Endothelial cell of umbilical vein (primary cell): ENCODE measurements around the gene OSBPL8. TPM values are rescaled to one million over a fixed set of nuclear protein-coding genes. Genes with fewer than 3 reads are reported as not detected.

Source experiments
- BruUV-seq: library from RNA; stranded (reverse); fragments of 400-500 nt; replicated peaks from 2 replicates; lab custom pipeline; 2021; lab: Mats Ljungman, UMichigan
- CTCF ChIA-PET: fragments of 300-600, 350-600 bp; sonication (Branson Sonifier 250); formaldehyde crosslinking; loops from one replicate; lab custom pipeline; 2021; ENCODE audit warnings: antibody characterized with exemption, inconsistent platforms; lab: Charles Lee
- POLR2A ChIA-PET: fragments of 300-600, 350-600 bp; sonication (Branson Sonifier 250); formaldehyde crosslinking; loops from one replicate; lab custom pipeline; 2021; ENCODE audit warnings: antibody characterized with exemption, inconsistent platforms; lab: Charles Lee
- DNase-seq: peaks from one replicate; pipeline ENCODE4 v3.0.0-alpha.2; 2011; ENCODE audit warnings: low read depth, low spot score
- FAIRE-seq: peaks from 2 replicates; lab custom pipeline; 2011; peaks lifted over from hg19 to GRCh38; lab: Jason Lieb, UNC
- H2AFZ ChIP-seq: 2 replicates; pipeline ENCODE4 v1.6.0; 2012; ENCODE audit warnings: low read depth, low read length, control low read depth, inconsistent platforms
- H3K27ac ChIP-seq: 2 replicates; pipeline ENCODE4 v1.5.1; 2011; ENCODE audit warnings: low read depth, mild to moderate bottlenecking, control low read depth, low read length, moderate library complexity; ENCODE audit not compliant: insufficient read depth
- H3K27me3 ChIP-seq, 2 experiments: 2 replicates each; pipeline versions ENCODE4 v1.6.0 to v1.6.1; 2011; ENCODE audit warnings: low read length in 2 of 2, mixed read lengths in 1 of 2; ENCODE audit not compliant: control insufficient read depth in 2 of 2, insufficient read depth in 2 of 2
- H3K36me3 ChIP-seq, 2 experiments: 2 replicates in 1 of 2; 3 replicates in 1 of 2; pipeline ENCODE4 v1.5.1; 2011; ENCODE audit warnings: low read length in 2 of 2, mild to moderate bottlenecking in 1 of 2, moderate library complexity in 1 of 2; ENCODE audit not compliant: control insufficient read depth in 2 of 2, insufficient read depth in 2 of 2; ENCODE audit errors: extremely low read depth in 1 of 2
- H3K4me1 ChIP-seq: 3 replicates; pipeline ENCODE4 v1.5.1; 2011; ENCODE audit warnings: mild to moderate bottlenecking, low read length; ENCODE audit not compliant: control insufficient read depth, insufficient read depth; ENCODE audit errors: extremely low read depth
- H3K4me2 ChIP-seq: 2 replicates; pipeline ENCODE4 v1.6.1; 2011; ENCODE audit warnings: low read length, control low read depth, mixed read lengths; ENCODE audit not compliant: insufficient read depth
- H3K4me3 ChIP-seq, 3 experiments: fragments of 200-600 bp in 1 of 3; sonication (generic), shearing (Covaris generic) in 1 of 3; replicated peaks in 1 of 3; 2 replicates each; pipeline ENCODE4 v1.5.1; 2011 to 2016; ENCODE audit warnings: control low read depth in 3 of 3, low read length in 3 of 3, mild to moderate bottlenecking in 2 of 3, inconsistent platforms in 1 of 3, low read depth in 1 of 3, moderate library complexity in 1 of 3; ENCODE audit not compliant: insufficient read depth in 1 of 3
- H3K79me2 ChIP-seq: 2 replicates; pipeline ENCODE4 v1.6.0; 2012; ENCODE audit warnings: low read length, inconsistent platforms; ENCODE audit not compliant: control insufficient read depth, insufficient read depth
- H3K9ac ChIP-seq: replicated peaks from 2 replicates; pipeline ENCODE3; 2011; ENCODE audit warnings: low read length, control low read depth; ENCODE audit not compliant: insufficient read depth; ENCODE audit errors: extremely low read depth
- H3K9me1 ChIP-seq: replicated peaks from 3 replicates; pipeline ENCODE4 v1.6.0; 2011; ENCODE audit warnings: mild to moderate bottlenecking, low read length; ENCODE audit not compliant: control insufficient read depth, insufficient read depth; ENCODE audit errors: extremely low read depth
- H3K9me3 ChIP-seq: replicated peaks from 2 replicates; pipeline ENCODE4 v1.5.1; 2012; ENCODE audit warnings: low read length, inconsistent platforms; ENCODE audit not compliant: control insufficient read depth, insufficient read depth
- H4K20me1 ChIP-seq: replicated peaks from 2 replicates; pipeline ENCODE3; 2011; ENCODE audit warnings: mild to moderate bottlenecking, low read length; ENCODE audit not compliant: control insufficient read depth, insufficient read depth; ENCODE audit errors: extremely low read depth
- EZH2 ChIP-seq: IDR thresholded peaks from 2 replicates; pipeline ENCODE4 v1.6.1; 2012; ENCODE audit warnings: borderline replicate concordance, low read depth, mild to moderate bottlenecking, moderate library complexity, low read length, inconsistent platforms; ENCODE audit not compliant: severe bottlenecking
- FOS ChIP-seq: IDR thresholded peaks from 2 replicates; pipeline ENCODE4 v1.6.1; 2011; ENCODE audit warnings: mild to moderate bottlenecking, low read length, moderate library complexity, borderline replicate concordance; ENCODE audit not compliant: insufficient read depth
- GATA2 ChIP-seq: IDR thresholded peaks from 2 replicates; pipeline ENCODE4 v1.7.0; 2011; ENCODE audit warnings: low read depth, mild to moderate bottlenecking, moderate library complexity, mixed read lengths, low read length; ENCODE audit not compliant: insufficient read length, insufficient read depth
- JUN ChIP-seq: IDR thresholded peaks from 2 replicates; pipeline ENCODE4 v1.6.1; 2011; ENCODE audit warnings: borderline replicate concordance, low read depth; ENCODE audit not compliant: insufficient read length, insufficient read depth
- MYC ChIP-seq: IDR thresholded peaks from one replicate; pipeline ENCODE4 v1.6.1; 2011; ENCODE audit warnings: mild to moderate bottlenecking, low read depth, low read length
- POLR2A ChIP-seq: IDR thresholded peaks from 2 replicates; pipeline ENCODE4 v1.6.1; 2012; ENCODE audit warnings: low read depth, mild to moderate bottlenecking, control low read depth, low read length
- POLR2AphosphoS5 ChIP-seq: IDR thresholded peaks from 2 replicates; pipeline ENCODE4 v1.6.1; 2012; ENCODE audit warnings: low read depth, mild to moderate bottlenecking, control low read depth, low read length, moderate library complexity; ENCODE audit not compliant: insufficient read depth
- dilution Hi-C: fragments of 300-500 bp; cut with MboI; formaldehyde crosslinking; loops from one replicate; pipeline ENCODE4 v1.15.0; 2019; ENCODE audit warnings: low sequenced_read_pairs; ENCODE audit not compliant: extremely low pct_ligation_motif_present
- intact Hi-C: fragments of 100-400 bp; cut with micrococcal nuclease; formaldehyde crosslinking; loops from one replicate; pipeline ENCODE4 v1.10.0; 2022
- polyA plus RNA-seq, 4 experiments: library from polyadenylated mRNA; depleted of rRNA in 3 of 4; stranded (reverse) in 3 of 4; unstranded in 1 of 4; fragments of >200 nt; gene quantifications; 2 replicates each; pipeline versions ENCODE4 v1.2.1 to v1.2.3, GENCODE V29; 2011 to 2012; ENCODE audit warnings: missing spikeins in 1 of 4
- total RNA-seq: library from RNA; stranded (reverse); gene quantifications from 2 replicates; pipeline ENCODE4 v1.2.3, GENCODE V29; 2021
- TF ChIP-seq, protein P1 (sequence below), 2 donors: IDR thresholded peaks; 1 replicate in 1 of 2; 2 replicates in 1 of 2; pipeline ENCODE4 v1.5.1; 2011; ENCODE audit warnings: low read length in 2 of 2, mild to moderate bottlenecking in 2 of 2, moderate library complexity in 2 of 2, control low read depth in 1 of 2, inconsistent platforms in 1 of 2, low read depth in 1 of 2; ENCODE audit not compliant: insufficient read depth in 1 of 2; ENCODE audit errors: extremely low read depth in 1 of 2
- TF ChIP-seq, protein P2 (sequence below): IDR thresholded peaks from 2 replicates; pipeline ENCODE4 v1.6.1; 2011; ENCODE audit not compliant: insufficient read depth, insufficient read length

The OSBPL8 gene
- total and polyA plus RNA-seq, 2 donors (not counting 3 experiments of a cell fraction or from before 2014, with no cell fraction given): 10.3 to 47.6 TPM

DNA sequence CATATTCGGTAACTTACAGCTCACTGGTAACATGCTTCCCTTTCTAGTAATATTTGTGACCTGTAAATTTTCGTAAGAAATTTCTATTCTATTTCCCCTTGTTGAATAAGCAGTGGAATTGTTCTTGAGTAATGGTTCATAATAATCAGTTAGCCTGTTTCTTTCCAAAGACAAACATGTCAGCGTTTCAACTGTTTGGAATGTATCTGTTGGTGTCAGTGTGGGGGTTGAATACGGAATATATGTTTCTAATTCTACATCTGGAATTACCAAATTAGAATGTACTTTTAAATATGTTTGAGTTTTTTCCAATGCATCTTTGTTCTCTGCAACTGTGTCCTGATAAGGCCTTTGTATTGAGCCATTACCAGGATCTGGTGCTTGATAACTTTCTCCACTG lies 213.3 kb downstream of the OSBPL8 start:
- Histone ChIP-seq H3K27ac (no peak overlapping the region), H3K9me3 (no peaks in the 10 kb centered on the region), H4K20me1 (no peaks in the 10 kb centered on the region), H3K4me1 (peaks cover 25% of the 10 kb centered on the region), H3K9me1 (no peaks in the 10 kb centered on the region), H3K9ac (no peak overlapping the region), H3K36me3 (no peaks in the 10 kb centered on the region), H3K79me2 (peaks cover 12% of the 10 kb centered on the region), H2AFZ (no peak overlapping the region), H3K4me3 (no peak overlapping the region), H3K27me3 (no peaks in the 10 kb centered on the region), H3K4me2 (no peak overlapping the region)
- dilution Hi-C loops (loop anchor here (25.0 kb wide), 1 partner anchor 259 kb away; the partner anchor contains the start of gene NAP1L1), intact Hi-C loops (loop anchor here (5.0 kb wide), 3 partner anchors 289 to 1014 kb away; partner anchors contain the start of genes CAPS2, GLIPR1L1 and KRR1)
- TF ChIP-seq, protein P1, sequence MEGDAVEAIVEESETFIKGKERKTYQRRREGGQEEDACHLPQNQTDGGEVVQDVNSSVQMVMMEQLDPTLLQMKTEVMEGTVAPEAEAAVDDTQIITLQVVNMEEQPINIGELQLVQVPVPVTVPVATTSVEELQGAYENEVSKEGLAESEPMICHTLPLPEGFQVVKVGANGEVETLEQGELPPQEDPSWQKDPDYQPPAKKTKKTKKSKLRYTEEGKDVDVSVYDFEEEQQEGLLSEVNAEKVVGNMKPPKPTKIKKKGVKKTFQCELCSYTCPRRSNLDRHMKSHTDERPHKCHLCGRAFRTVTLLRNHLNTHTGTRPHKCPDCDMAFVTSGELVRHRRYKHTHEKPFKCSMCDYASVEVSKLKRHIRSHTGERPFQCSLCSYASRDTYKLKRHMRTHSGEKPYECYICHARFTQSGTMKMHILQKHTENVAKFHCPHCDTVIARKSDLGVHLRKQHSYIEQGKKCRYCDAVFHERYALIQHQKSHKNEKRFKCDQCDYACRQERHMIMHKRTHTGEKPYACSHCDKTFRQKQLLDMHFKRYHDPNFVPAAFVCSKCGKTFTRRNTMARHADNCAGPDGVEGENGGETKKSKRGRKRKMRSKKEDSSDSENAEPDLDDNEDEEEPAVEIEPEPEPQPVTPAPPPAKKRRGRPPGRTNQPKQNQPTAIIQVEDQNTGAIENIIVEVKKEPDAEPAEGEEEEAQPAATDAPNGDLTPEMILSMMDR (IDR thresholded peaks at IDR 0.05; ENCODE audit: extremely low read depth in 1 of 2, insufficient read depth in 1 of 2, low read depth in 1 of 2, low read length in 2 of 2): no peak
- TF ChIP-seq JUN: no peak
- CTCF ChIA-PET: interaction anchor here (0.9 to 1.9 kb wide), 8 partner anchors 55 to 315 kb away, joined by 3 to 5 read pairs (median 3); partner anchors contain the start of gene PHLDA1
- POLR2A ChIA-PET: no interaction called here
- FAIRE-seq (no peak), DNase-seq (no peak)
- BruUV-seq: no TSS peak

DNA sequence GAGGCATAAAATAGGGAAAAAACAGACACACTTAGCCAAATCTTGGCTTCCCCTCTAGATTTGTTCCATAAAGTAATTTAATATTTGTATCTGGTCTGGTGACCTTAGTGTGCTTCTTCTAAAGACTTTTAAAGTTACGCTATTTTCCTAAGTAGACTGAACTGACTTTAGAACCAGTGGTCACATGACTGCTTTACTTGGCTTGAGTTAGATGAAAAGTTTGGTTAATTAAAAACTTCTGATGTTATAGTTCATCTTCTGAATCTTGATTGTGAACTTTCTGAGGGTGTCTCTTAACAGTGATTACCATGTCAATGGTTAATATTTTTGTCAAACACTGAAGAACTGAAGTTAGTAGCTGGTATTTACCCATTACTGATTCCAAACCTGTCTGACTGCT lies 214.0 kb downstream of the OSBPL8 start:
- intact Hi-C loops: loop anchor here (5.0 kb wide), 3 partner anchors 288 to 1013 kb away; partner anchors contain the start of genes CAPS2, GLIPR1L1 and KRR1
- FAIRE-seq (no peak), DNase-seq (no peak)
- Histone ChIP-seq H3K4me1 (peaks cover 32% of the 10 kb centered on the region), H3K36me3 (no peaks in the 10 kb centered on the region), H4K20me1 (no peaks in the 10 kb centered on the region), H2AFZ (no peak overlapping the region), H3K79me2 (peaks cover 12% of the 10 kb centered on the region), H3K27ac (no peak overlapping the region), H3K4me3 (no peak overlapping the region), H3K9me3 (no peaks in the 10 kb centered on the region), H3K27me3 (no peaks in the 10 kb centered on the region), H3K9ac (no peak overlapping the region), H3K4me2 (no peak overlapping the region), H3K9me1 (no peaks in the 10 kb centered on the region)
- dilution Hi-C loops: loop anchor here (25.0 kb wide), 1 partner anchor 258 kb away; the partner anchor contains the start of gene NAP1L1
- ChIA-PET POLR2A (no interaction called here), CTCF (interaction anchor here (0.9 to 1.9 kb wide), 9 partner anchors 55 to 314 kb away, joined by 3 to 5 read pairs (median 3); partner anchors contain the start of gene PHLDA1)
- BruUV-seq: no TSS peak
- TF ChIP-seq, protein P2, sequence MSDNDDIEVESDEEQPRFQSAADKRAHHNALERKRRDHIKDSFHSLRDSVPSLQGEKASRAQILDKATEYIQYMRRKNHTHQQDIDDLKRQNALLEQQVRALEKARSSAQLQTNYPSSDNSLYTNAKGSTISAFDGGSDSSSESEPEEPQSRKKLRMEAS: no peak
- TF ChIP-seq EZH2: no peak
- no peak for TF ChIP-seq FOS
- no peak for TF ChIP-seq POLR2AphosphoS5
- no peak for TF ChIP-seq JUN
- TF ChIP-seq GATA2: no peak
- TF ChIP-seq, protein P1 (IDR thresholded peaks at IDR 0.05; ENCODE audit: extremely low read depth in 1 of 2, insufficient read depth in 1 of 2, low read depth in 1 of 2, low read length in 2 of 2): no peak
- TF ChIP-seq POLR2A: no peak
- TF ChIP-seq MYC: no peak
